Measurements from ENCODE around the gene WIPF1. TPM values are rescaled to one million over a fixed set of nuclear protein-coding genes. Genes with fewer than 3 reads are reported as not detected.
A peak's percentile ranks its signal among the peaks of the same experiment; 100 is the strongest.

The WIPF1 gene
- total RNA-seq, 1 donor from 2014 or later: 60.1 TPM

DNA sequence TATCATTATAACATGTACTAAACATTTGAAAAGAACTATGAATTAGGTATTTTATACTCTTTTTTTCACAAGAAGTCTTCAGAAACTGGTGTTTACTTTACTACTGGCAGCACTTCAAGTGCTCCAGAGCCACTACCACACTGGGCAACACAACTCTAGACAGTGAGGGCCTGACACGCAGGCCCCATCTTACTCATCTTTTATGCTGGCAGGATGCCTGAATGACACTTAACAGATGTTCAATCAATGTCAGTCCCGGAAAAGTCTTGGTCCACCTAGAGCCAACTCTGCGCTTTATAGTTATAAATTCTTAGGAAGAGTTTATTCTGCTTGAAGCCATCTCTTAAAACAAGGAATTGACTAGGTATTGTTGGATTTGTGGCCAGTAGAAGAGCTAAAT is 8.7 kb upstream of the WIPF1 start:
- Mint-ChIP-seq H3K4me3 (ENCODE audit: unreplicated experiment) (no peak overlapping the region), H3K27ac (ENCODE audit: unreplicated experiment) (peak overlapping the region; percentile 91), H3K27me3 (ENCODE audit: unreplicated experiment) (no peaks in the 10 kb centered on the region), H3K9me3 (ENCODE audit: unreplicated experiment) (no peaks in the 10 kb centered on the region), H3K4me1 (ENCODE audit: unreplicated experiment) (peaks cover 49% of the 10 kb centered on the region), H3K36me3 (ENCODE audit: unreplicated experiment) (peaks cover 4% of the 10 kb centered on the region)
- no peak for TF ChIP-seq CTCF (IDR thresholded peaks at IDR 0.05)
- no peak for DNase-seq (ENCODE audit: extremely low spot score, unreplicated experiment)

- TF ChIP-seq CTCF (IDR thresholded peaks at IDR 0.05): peak; percentile 66
- no peaks in the 10 kb centered on the region for H3K9me3 Mint-ChIP-seq (ENCODE audit: unreplicated experiment)
- H3K4me1 Mint-ChIP-seq (ENCODE audit: unreplicated experiment): peaks cover 47% of the 10 kb centered on the region
- H3K27me3 Mint-ChIP-seq (ENCODE audit: unreplicated experiment): no peaks in the 10 kb centered on the region
- H3K4me3 Mint-ChIP-seq (ENCODE audit: unreplicated experiment): no peak overlapping the region
- H3K36me3 Mint-ChIP-seq (ENCODE audit: unreplicated experiment): peaks cover 5% of the 10 kb centered on the region
- H3K27ac Mint-ChIP-seq (ENCODE audit: unreplicated experiment): peak overlapping the region; percentile 91
- no peak for DNase-seq (ENCODE audit: extremely low spot score, unreplicated experiment)
Measured at GRCh38 chr2:174605687-174606086, 8.1 kb upstream of the WIPF1 start.

GRCh38 chr2:174603280-174603679 is 5.7 kb upstream of the WIPF1 start:
- Mint-ChIP-seq H3K4me3 (ENCODE audit: unreplicated experiment) (no peak overlapping the region), H3K27ac (ENCODE audit: unreplicated experiment) (no peak overlapping the region), H3K36me3 (ENCODE audit: unreplicated experiment) (peaks cover 4% of the 10 kb centered on the region), H3K4me1 (ENCODE audit: unreplicated experiment) (peaks cover 40% of the 10 kb centered on the region), H3K27me3 (ENCODE audit: unreplicated experiment) (no peaks in the 10 kb centered on the region), H3K9me3 (ENCODE audit: unreplicated experiment) (no peaks in the 10 kb centered on the region)
- DNase-seq (ENCODE audit: extremely low spot score, unreplicated experiment): no peak
- TF ChIP-seq CTCF (IDR thresholded peaks at IDR 0.05): peak; percentile 43

GRCh38 chr2:174602745-174603144 is 5.1 kb upstream of the WIPF1 start:
- H3K27ac Mint-ChIP-seq (ENCODE audit: unreplicated experiment): no peak overlapping the region

GRCh38 chr2:174600349-174600748 is 2.7 kb upstream of the WIPF1 start:
- H3K36me3 Mint-ChIP-seq (ENCODE audit: unreplicated experiment): peaks cover 4% of the 10 kb centered on the region

More at GRCh38 chr2:174602745-174603144, 5.1 kb upstream of the WIPF1 start:
- H3K4me3 Mint-ChIP-seq (ENCODE audit: unreplicated experiment): no peak overlapping the region
- H3K27me3 Mint-ChIP-seq (ENCODE audit: unreplicated experiment): no peaks in the 10 kb centered on the region
- no peaks in the 10 kb centered on the region for H3K9me3 Mint-ChIP-seq (ENCODE audit: unreplicated experiment)
- H3K4me1 Mint-ChIP-seq (ENCODE audit: unreplicated experiment): peaks cover 38% of the 10 kb centered on the region
- peaks cover 4% of the 10 kb centered on the region for H3K36me3 Mint-ChIP-seq (ENCODE audit: unreplicated experiment)
- DNase-seq (ENCODE audit: extremely low spot score, unreplicated experiment): no peak
- TF ChIP-seq CTCF (IDR thresholded peaks at IDR 0.05): no peak

More at GRCh38 chr2:174600349-174600748, 2.7 kb upstream of the WIPF1 start:
- no peaks in the 10 kb centered on the region for H3K9me3 Mint-ChIP-seq (ENCODE audit: unreplicated experiment)
- peaks cover 38% of the 10 kb centered on the region for H3K4me1 Mint-ChIP-seq (ENCODE audit: unreplicated experiment)
- TF ChIP-seq CTCF (IDR thresholded peaks at IDR 0.05): no peak
- H3K4me3 Mint-ChIP-seq (ENCODE audit: unreplicated experiment): no peak overlapping the region
- DNase-seq (ENCODE audit: extremely low spot score, unreplicated experiment): no peak
- H3K27ac Mint-ChIP-seq (ENCODE audit: unreplicated experiment): no peak overlapping the region
- no peaks in the 10 kb centered on the region for H3K27me3 Mint-ChIP-seq (ENCODE audit: unreplicated experiment)

Data from osteocyte (in vitro differentiated cells).